Ishikawa (cell line): ENCODE results near the gene NCAPG2.

ENCODE experiments used
- CEBPB ChIP-seq: IDR thresholded peaks from 2 replicates; pipeline ENCODE4 v1.6.1; 2012
- CREB1 ChIP-seq: IDR thresholded peaks from 2 replicates; pipeline ENCODE4 v1.6.1; 2012; ENCODE audit warnings: low read depth
- EGR1 ChIP-seq: IDR thresholded peaks from 2 replicates; pipeline ENCODE4 v1.6.1; 2012
- EP300 ChIP-seq: IDR thresholded peaks from 2 replicates; pipeline ENCODE4 v1.6.1; 2012; ENCODE audit warnings: borderline replicate concordance
- FOXM1 ChIP-seq: IDR thresholded peaks from 2 replicates; pipeline ENCODE4 v1.6.1; 2012; ENCODE audit warnings: low read depth, borderline replicate concordance
- NFIC ChIP-seq: IDR thresholded peaks from 2 replicates; pipeline ENCODE4 v1.6.1; 2012
- RAD21 ChIP-seq: IDR thresholded peaks from 2 replicates; pipeline ENCODE4 v1.6.1; 2012; ENCODE audit warnings: low read depth
- TAF1 ChIP-seq: IDR thresholded peaks from 2 replicates; pipeline ENCODE4 v1.6.1; 2012; ENCODE audit warnings: low read depth, mild to moderate bottlenecking
- TCF12 ChIP-seq: IDR thresholded peaks from 2 replicates; pipeline ENCODE4 v1.6.1; 2012; ENCODE audit warnings: low read depth
- TEAD4 ChIP-seq: IDR thresholded peaks from 2 replicates; pipeline ENCODE4 v1.6.1; 2012
- USF1 ChIP-seq: IDR thresholded peaks from 2 replicates; pipeline ENCODE4 v1.6.1; 2012
- YY1 ChIP-seq: IDR thresholded peaks from 2 replicates; pipeline ENCODE4 v1.6.1; 2012; ENCODE audit warnings: low read depth
- ZBTB7A ChIP-seq: IDR thresholded peaks from 2 replicates; pipeline ENCODE4 v1.6.1; 2012; ENCODE audit warnings: low read depth
- TF ChIP-seq, protein P1 (sequence below): IDR thresholded peaks from 2 replicates; pipeline ENCODE4 v1.6.1; 2012; ENCODE audit warnings: low read depth, mild to moderate bottlenecking
- TF ChIP-seq, protein P2 (sequence below): IDR thresholded peaks from 2 replicates; pipeline ENCODE4 v1.6.1; 2012

NCAPG2 gene

GRCh38 chr7:158585721-158586498, 118.7 kb downstream of the NCAPG2 start:
- TF ChIP-seq EP300: no peak

- TF ChIP-seq EGR1 (no peak), RAD21 (no peak), FOXM1 (no peak), TAF1 (no peak), CREB1 (no peak), CEBPB (no peak), YY1 (no peak), TCF12 (no peak), EP300 (no peak), ZBTB7A (no peak)
- TF ChIP-seq, protein P1, sequence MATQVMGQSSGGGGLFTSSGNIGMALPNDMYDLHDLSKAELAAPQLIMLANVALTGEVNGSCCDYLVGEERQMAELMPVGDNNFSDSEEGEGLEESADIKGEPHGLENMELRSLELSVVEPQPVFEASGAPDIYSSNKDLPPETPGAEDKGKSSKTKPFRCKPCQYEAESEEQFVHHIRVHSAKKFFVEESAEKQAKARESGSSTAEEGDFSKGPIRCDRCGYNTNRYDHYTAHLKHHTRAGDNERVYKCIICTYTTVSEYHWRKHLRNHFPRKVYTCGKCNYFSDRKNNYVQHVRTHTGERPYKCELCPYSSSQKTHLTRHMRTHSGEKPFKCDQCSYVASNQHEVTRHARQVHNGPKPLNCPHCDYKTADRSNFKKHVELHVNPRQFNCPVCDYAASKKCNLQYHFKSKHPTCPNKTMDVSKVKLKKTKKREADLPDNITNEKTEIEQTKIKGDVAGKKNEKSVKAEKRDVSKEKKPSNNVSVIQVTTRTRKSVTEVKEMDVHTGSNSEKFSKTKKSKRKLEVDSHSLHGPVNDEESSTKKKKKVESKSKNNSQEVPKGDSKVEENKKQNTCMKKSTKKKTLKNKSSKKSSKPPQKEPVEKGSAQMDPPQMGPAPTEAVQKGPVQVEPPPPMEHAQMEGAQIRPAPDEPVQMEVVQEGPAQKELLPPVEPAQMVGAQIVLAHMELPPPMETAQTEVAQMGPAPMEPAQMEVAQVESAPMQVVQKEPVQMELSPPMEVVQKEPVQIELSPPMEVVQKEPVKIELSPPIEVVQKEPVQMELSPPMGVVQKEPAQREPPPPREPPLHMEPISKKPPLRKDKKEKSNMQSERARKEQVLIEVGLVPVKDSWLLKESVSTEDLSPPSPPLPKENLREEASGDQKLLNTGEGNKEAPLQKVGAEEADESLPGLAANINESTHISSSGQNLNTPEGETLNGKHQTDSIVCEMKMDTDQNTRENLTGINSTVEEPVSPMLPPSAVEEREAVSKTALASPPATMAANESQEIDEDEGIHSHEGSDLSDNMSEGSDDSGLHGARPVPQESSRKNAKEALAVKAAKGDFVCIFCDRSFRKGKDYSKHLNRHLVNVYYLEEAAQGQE: no peak
- TF ChIP-seq, protein P2, sequence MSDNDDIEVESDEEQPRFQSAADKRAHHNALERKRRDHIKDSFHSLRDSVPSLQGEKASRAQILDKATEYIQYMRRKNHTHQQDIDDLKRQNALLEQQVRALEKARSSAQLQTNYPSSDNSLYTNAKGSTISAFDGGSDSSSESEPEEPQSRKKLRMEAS: no peak
Observed at GRCh38 chr7:158584407-158584806, 120.2 kb downstream of the NCAPG2 start.

DNA sequence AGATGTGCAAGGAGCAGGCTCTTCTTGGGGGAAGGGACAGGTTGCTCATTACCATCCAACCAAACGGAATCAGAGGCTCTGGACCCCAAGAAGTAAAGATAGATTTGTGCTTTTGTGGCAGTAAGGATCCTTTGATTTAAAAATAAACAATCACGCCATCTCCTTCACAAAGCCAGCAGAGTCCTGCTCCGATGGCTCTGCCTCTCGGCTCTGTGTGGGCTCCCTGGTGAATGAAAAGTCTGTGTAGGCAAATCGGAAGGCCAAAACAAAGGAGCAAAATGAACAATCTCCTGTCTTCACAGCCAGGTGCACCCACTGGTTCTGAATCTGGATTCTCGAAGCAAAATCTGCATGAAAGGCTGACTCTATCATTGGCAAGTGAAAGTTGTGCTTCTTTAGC, 120.8 kb downstream of the NCAPG2 start:
- TF ChIP-seq TCF12: no peak
- TF ChIP-seq EP300: no peak
- TF ChIP-seq NFIC: no peak
- no peak for TF ChIP-seq CEBPB
- no peak for TF ChIP-seq EGR1
- TF ChIP-seq FOXM1: no peak
- TF ChIP-seq CREB1: no peak
- TF ChIP-seq USF1: no peak

GRCh38 chr7:158583143-158583542, 121.5 kb downstream of the NCAPG2 start:
- TF ChIP-seq YY1 (no peak), EP300 (no peak), NFIC (no peak), USF1 (no peak), RAD21 (no peak)
- TF ChIP-seq, protein P1: no peak

GRCh38 chr7:158582089-158582456, 122.5 kb downstream of the NCAPG2 start:
- no peak for TF ChIP-seq FOXM1
- TF ChIP-seq, protein P2: no peak
- no peak for TF ChIP-seq USF1
- TF ChIP-seq, protein P1: no peak
- no peak for TF ChIP-seq TEAD4
- no peak for TF ChIP-seq EGR1
- TF ChIP-seq RAD21: no peak
- TF ChIP-seq CREB1: no peak
- TF ChIP-seq CEBPB: no peak
